IPS-NIHi11 (cell line): ENCODE measurements around the gene PTP4A2.

Experiments
- DNase-seq: peaks from one replicate; pipeline ENCODE4 v3.0.0; 2012; ENCODE audit warnings: mixed read lengths, low spot score

PTP4A2 gene

GRCh38 chr1:31886866-31887265 is 51.3 kb downstream of the PTP4A2 start:
- DNase-seq: no peak

GRCh38 chr1:31885851-31886250 is 52.3 kb downstream of the PTP4A2 start:
- no peak for DNase-seq

- no peak for DNase-seq
Observed at GRCh38 chr1:31883357-31883942, 54.7 kb downstream of the PTP4A2 start.

- no peak for DNase-seq
Observed at GRCh38 chr1:31881688-31882000, 56.5 kb downstream of the PTP4A2 start.

DNA sequence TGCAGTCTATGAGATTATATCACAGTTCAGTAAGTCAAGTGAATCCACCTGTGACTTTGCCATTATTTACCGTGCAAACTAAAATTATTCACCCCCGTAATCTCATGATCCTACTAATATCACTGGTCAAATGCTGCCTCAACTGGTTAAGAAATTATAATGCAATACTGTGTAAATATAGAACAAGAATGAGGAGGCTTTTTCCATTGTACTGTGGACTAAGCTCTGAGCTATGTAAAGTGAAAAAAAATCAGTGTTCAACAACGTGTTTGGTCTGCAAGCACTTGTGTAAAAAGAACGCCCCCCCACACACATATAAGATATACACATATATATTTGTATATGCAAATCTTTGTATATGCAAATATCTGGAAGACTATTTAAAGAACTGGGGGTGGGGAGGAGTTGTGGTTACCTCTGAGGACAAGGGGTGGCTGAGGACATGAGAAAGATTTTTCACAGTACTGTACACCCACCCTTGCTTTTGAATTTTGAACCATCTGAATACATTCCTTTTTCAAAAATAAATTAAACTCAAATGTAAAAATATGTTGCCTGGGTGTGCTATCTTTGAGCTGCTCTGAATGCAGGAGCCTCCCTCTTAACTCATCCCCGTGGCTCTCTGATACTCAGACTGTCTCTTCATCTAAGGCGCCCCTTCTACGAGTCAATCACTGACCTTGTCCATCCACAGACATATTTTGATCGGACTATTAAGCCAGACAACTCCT is 57.0 kb downstream of the PTP4A2 start:
- no peak for DNase-seq

GRCh38 chr1:31879981-31880608 is 58.1 kb downstream of the PTP4A2 start:
- no peak for DNase-seq

- no peak for DNase-seq
Observed at GRCh38 chr1:31878058-31878457, 60.1 kb downstream of the PTP4A2 start.

DNA sequence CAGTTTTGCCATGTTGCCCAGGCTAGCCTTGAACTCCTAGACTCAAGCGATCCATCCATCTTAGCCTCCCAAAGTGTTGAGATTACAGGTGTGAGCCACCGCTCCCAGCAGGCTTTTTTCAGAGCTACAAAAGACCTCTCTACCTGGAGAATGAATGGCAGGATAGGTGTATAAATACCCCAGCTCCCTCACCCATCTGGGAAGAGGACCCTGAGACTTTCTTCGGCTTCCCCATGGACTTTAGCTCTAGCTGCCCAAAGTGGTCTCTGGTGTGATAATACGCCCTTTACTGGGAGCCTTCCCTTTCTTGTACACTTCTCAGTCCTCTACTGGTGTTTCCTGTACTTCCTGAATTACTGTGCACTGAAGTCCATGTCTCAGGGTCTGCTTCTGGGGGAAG is 60.6 kb downstream of the PTP4A2 start:
- DNase-seq: no peak

GRCh38 chr1:31875636-31876236 is 62.4 kb downstream of the PTP4A2 start:
- no peak for DNase-seq

DNA sequence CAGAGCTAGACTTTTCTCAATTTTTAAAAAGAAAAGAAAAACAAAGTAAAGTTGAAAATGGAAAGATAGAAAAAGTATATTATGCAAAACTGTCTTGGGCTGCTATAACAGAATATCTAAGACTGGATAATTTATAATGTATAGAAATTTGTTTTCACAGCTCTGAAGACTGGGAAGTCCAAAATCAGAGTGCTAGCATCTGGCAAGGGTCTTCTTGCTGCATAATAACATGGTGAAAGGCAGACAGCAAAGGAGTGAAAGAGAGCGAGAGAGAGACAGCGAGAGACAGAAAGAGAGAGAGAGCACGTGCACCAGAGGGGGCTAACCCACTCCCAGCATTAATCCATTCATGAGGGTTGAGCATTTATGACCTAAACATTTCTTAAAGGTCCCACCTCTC is 63.2 kb downstream of the PTP4A2 start:
- DNase-seq: no peak

- no peak for DNase-seq
Observed at GRCh38 chr1:31872658-31873636, 65.2 kb downstream of the PTP4A2 start.

- DNase-seq: no peak
Observed at GRCh38 chr1:31871703-31872102, 66.5 kb downstream of the PTP4A2 start.

GRCh38 chr1:31870086-31870736 is 68.0 kb downstream of the PTP4A2 start:
- no peak for DNase-seq

DNA sequence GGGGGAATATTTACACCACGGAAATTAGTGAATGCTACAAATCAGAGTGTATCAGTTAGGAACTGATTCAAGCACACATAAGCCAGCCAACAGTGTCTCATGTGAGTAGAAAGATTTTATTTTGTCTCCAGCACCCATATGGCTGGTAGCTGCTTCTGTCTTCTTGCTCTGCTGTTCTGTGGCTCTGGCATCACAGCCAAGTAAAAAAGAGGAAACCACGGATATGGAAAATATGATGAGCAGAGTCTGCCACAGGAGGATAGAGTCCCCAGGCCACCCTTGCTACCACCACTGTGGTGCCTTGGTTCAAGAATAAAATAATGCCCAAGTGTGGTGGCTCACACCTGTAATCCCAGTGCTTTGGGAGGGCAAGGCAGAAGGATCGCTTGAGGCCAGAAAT is 68.7 kb downstream of the PTP4A2 start:
- no peak for DNase-seq

GRCh38 chr1:31868862-31869261 is 69.3 kb downstream of the PTP4A2 start:
- DNase-seq: no peak

DNA sequence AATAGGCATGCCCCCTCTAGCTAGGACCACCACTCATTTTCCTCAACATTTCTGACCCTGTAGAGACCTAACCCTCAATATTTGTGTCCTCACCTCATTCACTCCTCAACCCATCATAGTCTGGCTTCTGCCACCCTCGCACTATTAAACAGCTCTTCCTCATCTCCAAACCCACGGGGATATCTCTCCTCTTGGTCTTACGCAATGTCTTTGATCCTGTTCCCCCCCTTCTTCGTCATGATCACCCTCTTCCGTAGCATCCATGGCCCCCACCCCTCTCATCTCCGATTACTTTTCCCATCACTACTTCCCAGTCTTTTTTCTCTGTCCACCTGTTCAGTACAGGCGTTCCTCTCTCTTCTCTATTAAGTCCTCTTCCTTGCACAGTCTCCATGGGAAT is 70.6 kb downstream of the PTP4A2 start:
- DNase-seq: no peak

DNA sequence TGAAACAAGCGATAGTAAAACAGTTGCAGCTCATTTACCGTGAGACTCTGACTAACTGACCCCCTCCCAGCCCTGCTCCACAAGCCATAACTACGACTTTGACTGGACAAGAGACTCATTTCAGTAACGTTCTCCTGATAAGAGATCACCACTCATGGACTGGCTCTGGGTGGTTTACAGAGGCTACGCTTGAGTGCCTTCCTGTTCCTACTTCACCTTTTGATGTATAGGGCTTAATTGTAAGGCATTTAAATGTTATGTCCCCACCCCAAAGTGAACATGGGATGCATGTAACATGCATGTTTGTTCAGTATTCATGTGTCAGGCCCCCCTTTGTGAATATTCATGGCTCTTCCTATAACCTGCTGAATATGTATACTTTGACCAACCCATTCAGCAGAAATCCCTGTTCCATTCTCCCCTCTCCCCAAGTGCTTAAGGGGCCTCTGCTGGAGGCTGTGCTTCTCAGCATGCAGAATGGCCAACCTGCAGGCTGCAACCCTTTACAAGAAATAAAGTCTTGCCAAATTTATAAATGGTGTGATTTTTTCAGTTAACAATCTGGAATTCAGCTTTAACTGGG is 71.6 kb downstream of the PTP4A2 start:
- no peak for DNase-seq

- DNase-seq: no peak
Observed at GRCh38 chr1:31865728-31866449, 72.3 kb downstream of the PTP4A2 start.

DNA sequence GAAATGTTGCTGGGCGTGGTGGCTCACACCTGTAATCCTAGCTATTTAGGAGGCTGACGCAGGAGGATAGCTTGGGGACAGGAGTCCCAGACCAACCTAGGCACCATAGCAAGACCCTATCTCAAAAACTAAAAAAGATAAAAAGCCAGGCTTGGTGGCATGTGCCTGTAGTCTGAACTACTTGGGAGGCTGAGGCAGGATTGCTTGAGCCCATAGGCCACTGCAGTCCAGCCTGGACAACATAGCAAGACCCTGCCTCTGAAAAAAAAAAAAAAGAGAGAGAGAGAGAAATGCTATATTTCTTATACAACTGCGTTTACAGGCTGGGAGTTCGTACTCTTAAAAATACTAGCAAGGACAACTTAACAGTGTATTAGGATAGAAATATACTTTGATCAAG is 76.1 kb downstream of the PTP4A2 start:
- no peak for DNase-seq

DNA sequence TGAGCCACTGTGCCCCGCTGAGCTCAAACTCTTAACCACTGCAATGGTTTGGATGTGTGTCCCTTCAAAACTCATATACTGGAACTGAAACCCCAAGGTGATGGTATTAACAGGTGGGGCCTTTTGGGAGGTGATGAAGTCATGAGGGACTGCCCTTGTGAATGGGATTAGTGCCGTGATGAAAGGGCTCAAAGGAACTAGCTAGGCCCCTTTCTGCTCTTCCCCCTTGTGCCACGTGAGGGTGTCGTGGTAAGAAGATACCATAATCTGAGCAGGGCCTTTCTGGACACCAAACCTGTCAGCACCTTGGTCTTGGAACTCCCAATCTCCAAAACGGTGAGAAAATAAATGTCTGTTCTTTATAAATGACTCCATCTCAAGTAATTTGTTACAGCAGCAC is 76.8 kb downstream of the PTP4A2 start:
- DNase-seq: no peak

DNA sequence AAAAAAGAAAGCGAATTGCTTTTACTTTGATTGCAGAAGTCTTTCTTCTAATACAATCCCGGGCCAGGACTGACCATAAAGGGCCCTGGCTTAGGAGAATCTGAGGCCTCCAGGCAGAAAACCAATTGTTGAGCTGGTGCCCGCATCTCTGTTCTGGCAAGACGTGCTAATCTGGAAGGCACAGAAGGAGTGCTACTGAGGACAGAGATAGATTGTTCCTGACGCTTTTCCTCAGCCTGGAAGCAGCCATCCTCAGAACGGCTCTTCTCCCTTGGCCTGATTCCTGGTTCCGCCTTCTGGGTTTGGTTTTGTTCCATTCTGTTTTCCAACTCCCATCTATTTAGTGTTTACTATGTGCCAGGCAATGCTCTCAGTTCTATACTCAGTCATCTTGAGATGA is 77.6 kb downstream of the PTP4A2 start:
- no peak for DNase-seq
